ENCODE data around the gene SLC7A14.

SLC7A14 gene

GRCh38 chr3:170563712-170564423, 22.0 kb downstream of the SLC7A14 start:
- Histone ChIP-seq H3K79me2 (ENCODE audit: control insufficient read depth, insufficient read depth, low read length, unreplicated experiment) (no peaks in the 10 kb centered on the region), H3K4me3 (ENCODE audit: low read depth, low read length) (peak overlapping the region; percentile 56), H3K27me3 (ENCODE audit: insufficient read depth, low read length) (no peaks in the 10 kb centered on the region), H2AFZ (ENCODE audit: low read length, unreplicated experiment) (peak overlapping the region; percentile 96), H3K4me1 (ENCODE audit: control insufficient read depth, insufficient read depth, low read length, unreplicated experiment) (peaks cover 14% of the 10 kb centered on the region), H3K27ac (ENCODE audit: low read depth, low read length) (peak overlapping the region; percentile 69), H3K36me3 (ENCODE audit: insufficient read depth, low read length) (no peaks in the 10 kb centered on the region)

GRCh38 chr3:170562080-170562479, 23.8 kb downstream of the SLC7A14 start:
- H2AFZ ChIP-seq (ENCODE audit: low read length, unreplicated experiment) = no peak overlapping the region
- H3K4me3 ChIP-seq (ENCODE audit: low read depth, low read length) = no peak overlapping the region
- H3K36me3 ChIP-seq (ENCODE audit: insufficient read depth, low read length) = no peaks in the 10 kb centered on the region
- no peak overlapping the region for H3K27ac ChIP-seq (ENCODE audit: low read depth, low read length)
- H3K27me3 ChIP-seq (ENCODE audit: insufficient read depth, low read length) = no peaks in the 10 kb centered on the region
- H3K4me1 ChIP-seq (ENCODE audit: control insufficient read depth, insufficient read depth, low read length, unreplicated experiment) = peaks cover 14% of the 10 kb centered on the region
- H3K79me2 ChIP-seq (ENCODE audit: control insufficient read depth, insufficient read depth, low read length, unreplicated experiment) = no peaks in the 10 kb centered on the region

- Histone ChIP-seq H3K36me3 (ENCODE audit: insufficient read depth, low read length) (no peaks in the 10 kb centered on the region), H3K27me3 (ENCODE audit: insufficient read depth, low read length) (no peaks in the 10 kb centered on the region), H3K4me3 (ENCODE audit: low read depth, low read length) (no peak overlapping the region), H3K27ac (ENCODE audit: low read depth, low read length) (no peak overlapping the region), H3K4me1 (ENCODE audit: control insufficient read depth, insufficient read depth, low read length, unreplicated experiment) (peaks cover 14% of the 10 kb centered on the region), H3K79me2 (ENCODE audit: control insufficient read depth, insufficient read depth, low read length, unreplicated experiment) (no peaks in the 10 kb centered on the region), H2AFZ (ENCODE audit: low read length, unreplicated experiment) (no peak overlapping the region)
Observed at GRCh38 chr3:170560717-170561382, 25.0 kb downstream of the SLC7A14 start.

- no peaks in the 10 kb centered on the region for H3K79me2 ChIP-seq (ENCODE audit: control insufficient read depth, insufficient read depth, low read length, unreplicated experiment)
- no peaks in the 10 kb centered on the region for H3K27me3 ChIP-seq (ENCODE audit: insufficient read depth, low read length)
- H3K27ac ChIP-seq (ENCODE audit: low read depth, low read length) = no peak overlapping the region
- no peaks in the 10 kb centered on the region for H3K36me3 ChIP-seq (ENCODE audit: insufficient read depth, low read length)
- peaks cover 14% of the 10 kb centered on the region for H3K4me1 ChIP-seq (ENCODE audit: control insufficient read depth, insufficient read depth, low read length, unreplicated experiment)
- no peak overlapping the region for H2AFZ ChIP-seq (ENCODE audit: low read length, unreplicated experiment)
- no peak overlapping the region for H3K4me3 ChIP-seq (ENCODE audit: low read depth, low read length)
Observed at GRCh38 chr3:170560296-170560695, 25.6 kb downstream of the SLC7A14 start.

- H3K27ac ChIP-seq (ENCODE audit: low read depth, low read length) = no peak overlapping the region
- no peaks in the 10 kb centered on the region for H3K79me2 ChIP-seq (ENCODE audit: control insufficient read depth, insufficient read depth, low read length, unreplicated experiment)
- H3K4me1 ChIP-seq (ENCODE audit: control insufficient read depth, insufficient read depth, low read length, unreplicated experiment) = peaks cover 8% of the 10 kb centered on the region
- peak overlapping the region; percentile 21 for H2AFZ ChIP-seq (ENCODE audit: low read length, unreplicated experiment)
- no peaks in the 10 kb centered on the region for H3K27me3 ChIP-seq (ENCODE audit: insufficient read depth, low read length)
- H3K4me3 ChIP-seq (ENCODE audit: low read depth, low read length) = no peak overlapping the region
- no peaks in the 10 kb centered on the region for H3K36me3 ChIP-seq (ENCODE audit: insufficient read depth, low read length)
Observed at GRCh38 chr3:170558427-170558826, 27.4 kb downstream of the SLC7A14 start.

- Histone ChIP-seq H3K4me3 (ENCODE audit: low read depth, low read length) (no peak overlapping the region), H3K79me2 (ENCODE audit: control insufficient read depth, insufficient read depth, low read length, unreplicated experiment) (no peaks in the 10 kb centered on the region), H2AFZ (ENCODE audit: low read length, unreplicated experiment) (no peak overlapping the region), H3K36me3 (ENCODE audit: insufficient read depth, low read length) (no peaks in the 10 kb centered on the region), H3K27me3 (ENCODE audit: insufficient read depth, low read length) (no peaks in the 10 kb centered on the region), H3K4me1 (ENCODE audit: control insufficient read depth, insufficient read depth, low read length, unreplicated experiment) (peaks cover 7% of the 10 kb centered on the region), H3K27ac (ENCODE audit: low read depth, low read length) (no peak overlapping the region)
Observed at GRCh38 chr3:170555329-170555728, 30.5 kb downstream of the SLC7A14 start.

GRCh38 chr3:170553788-170554757, 31.8 kb downstream of the SLC7A14 start:
- Histone ChIP-seq H3K27ac (ENCODE audit: low read depth, low read length) (no peak overlapping the region), H3K79me2 (ENCODE audit: control insufficient read depth, insufficient read depth, low read length, unreplicated experiment) (no peaks in the 10 kb centered on the region), H2AFZ (ENCODE audit: low read length, unreplicated experiment) (peak overlapping the region; percentile 89)

GRCh38 chr3:170551252-170551651, 34.6 kb downstream of the SLC7A14 start:
- Histone ChIP-seq H3K27me3 (ENCODE audit: insufficient read depth, low read length) (no peaks in the 10 kb centered on the region), H2AFZ (ENCODE audit: low read length, unreplicated experiment) (no peak overlapping the region), H3K4me1 (ENCODE audit: control insufficient read depth, insufficient read depth, low read length, unreplicated experiment) (peaks cover 7% of the 10 kb centered on the region), H3K36me3 (ENCODE audit: insufficient read depth, low read length) (no peaks in the 10 kb centered on the region), H3K79me2 (ENCODE audit: control insufficient read depth, insufficient read depth, low read length, unreplicated experiment) (no peaks in the 10 kb centered on the region), H3K27ac (ENCODE audit: low read depth, low read length) (no peak overlapping the region), H3K4me3 (ENCODE audit: low read depth, low read length) (no peak overlapping the region)

More at GRCh38 chr3:170553788-170554757, 31.8 kb downstream of the SLC7A14 start:
- Histone ChIP-seq H3K27me3 (ENCODE audit: insufficient read depth, low read length) (no peaks in the 10 kb centered on the region), H3K4me1 (ENCODE audit: control insufficient read depth, insufficient read depth, low read length, unreplicated experiment) (peaks cover 7% of the 10 kb centered on the region), H3K36me3 (ENCODE audit: insufficient read depth, low read length) (no peaks in the 10 kb centered on the region), H3K4me3 (ENCODE audit: low read depth, low read length) (no peak overlapping the region)

- Histone ChIP-seq H3K4me3 (ENCODE audit: low read depth, low read length) (no peak overlapping the region), H3K27ac (ENCODE audit: low read depth, low read length) (no peak overlapping the region), H2AFZ (ENCODE audit: low read length, unreplicated experiment) (no peak overlapping the region), H3K4me1 (ENCODE audit: control insufficient read depth, insufficient read depth, low read length, unreplicated experiment) (no peaks in the 10 kb centered on the region), H3K36me3 (ENCODE audit: insufficient read depth, low read length) (no peaks in the 10 kb centered on the region), H3K79me2 (ENCODE audit: control insufficient read depth, insufficient read depth, low read length, unreplicated experiment) (no peaks in the 10 kb centered on the region), H3K27me3 (ENCODE audit: insufficient read depth, low read length) (no peaks in the 10 kb centered on the region)
Observed at GRCh38 chr3:170542704-170543103, 43.2 kb downstream of the SLC7A14 start.

- Histone ChIP-seq H3K4me3 (ENCODE audit: low read depth, low read length) (no peak overlapping the region), H2AFZ (ENCODE audit: low read length, unreplicated experiment) (no peak overlapping the region), H3K79me2 (ENCODE audit: control insufficient read depth, insufficient read depth, low read length, unreplicated experiment) (no peaks in the 10 kb centered on the region), H3K4me1 (ENCODE audit: control insufficient read depth, insufficient read depth, low read length, unreplicated experiment) (no peaks in the 10 kb centered on the region), H3K27ac (ENCODE audit: low read depth, low read length) (no peak overlapping the region), H3K27me3 (ENCODE audit: insufficient read depth, low read length) (no peaks in the 10 kb centered on the region), H3K36me3 (ENCODE audit: insufficient read depth, low read length) (no peaks in the 10 kb centered on the region)
Observed at GRCh38 chr3:170539897-170540296, 46.0 kb downstream of the SLC7A14 start.
